ENCODE results near the gene FBXO34.

FBXO34 gene

DNA sequence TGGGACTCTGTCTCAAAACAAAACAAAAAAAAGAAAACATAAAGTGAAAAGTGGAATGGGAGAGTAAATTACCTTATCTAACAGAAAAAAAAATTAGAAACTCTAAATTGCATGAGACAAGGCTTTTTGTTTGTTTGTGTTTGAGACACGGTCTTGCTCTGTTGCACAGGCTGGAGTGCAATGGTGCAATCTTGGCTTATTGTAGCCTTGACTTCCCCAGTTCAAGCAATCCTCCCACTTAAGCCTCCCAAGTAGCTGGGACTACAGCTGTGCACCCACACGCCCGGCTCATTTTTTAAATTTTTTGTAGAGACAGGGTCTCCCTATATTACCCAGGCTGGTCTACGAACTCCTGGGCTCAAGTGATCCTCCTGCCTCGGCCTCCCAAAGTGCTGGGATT lies 17.9 kb upstream of the FBXO34 start:
- no peaks in the 10 kb centered on the region for H3K36me3 Mint-ChIP-seq
- ATAC-seq (no peak), DNase-seq (ENCODE audit: low spot score in 2 of 2) (no peak)
- H3K9me3 Mint-ChIP-seq = no peaks in the 10 kb centered on the region
- no peak overlapping the region for H3K4me3 Mint-ChIP-seq
- no peak overlapping the region for H3K27ac Mint-ChIP-seq
- H3K4me1 Mint-ChIP-seq = no peaks in the 10 kb centered on the region

DNA sequence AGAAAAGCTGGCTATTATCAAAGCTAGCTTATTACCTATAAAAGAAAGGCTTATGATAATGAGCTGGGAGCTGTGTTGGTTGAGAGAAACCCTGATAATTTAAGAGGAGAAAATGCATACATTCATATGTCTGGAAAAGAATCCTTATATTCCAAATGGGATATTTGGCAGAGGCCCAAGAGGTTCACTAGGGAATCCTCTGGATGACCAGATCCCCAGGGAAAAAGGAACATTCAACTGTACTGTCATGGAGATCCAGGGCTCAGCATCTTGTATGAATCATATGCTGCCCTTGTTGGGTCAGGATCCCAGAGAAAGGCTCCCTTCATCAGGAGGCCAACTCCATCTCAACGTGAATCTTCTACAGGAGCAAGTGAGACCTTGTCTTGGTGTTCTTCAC lies 16.6 kb upstream of the FBXO34 start:
- no peaks in the 10 kb centered on the region for H3K36me3 Mint-ChIP-seq
- no peak overlapping the region for H3K27ac Mint-ChIP-seq
- no peaks in the 10 kb centered on the region for H3K9me3 Mint-ChIP-seq
- no peak overlapping the region for H3K4me3 Mint-ChIP-seq
- no peak for DNase-seq (ENCODE audit: low spot score in 2 of 2)
- no peaks in the 10 kb centered on the region for H3K4me1 Mint-ChIP-seq
- no peak for ATAC-seq

DNA sequence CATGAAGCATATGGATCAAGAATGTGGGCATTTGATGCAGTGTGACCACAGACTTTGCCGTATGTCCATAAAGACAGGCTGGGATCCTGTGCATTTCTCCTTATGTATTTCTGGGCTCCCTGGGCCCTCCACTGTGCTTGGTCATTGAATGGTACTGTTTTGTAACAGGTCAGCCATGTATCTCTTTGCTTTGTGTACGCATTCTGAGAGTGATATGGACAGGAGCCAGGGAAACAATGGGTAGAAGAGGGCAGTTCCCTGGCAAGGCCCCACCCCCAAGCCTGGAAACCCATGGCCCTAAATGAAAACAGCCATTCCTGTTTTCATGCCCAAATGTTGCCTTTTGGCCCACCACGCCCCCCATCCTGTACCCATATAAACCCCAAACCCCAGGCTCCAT lies 15.2 kb upstream of the FBXO34 start:
- no peak overlapping the region for H3K27ac Mint-ChIP-seq
- ATAC-seq = no peak
- no peaks in the 10 kb centered on the region for H3K9me3 Mint-ChIP-seq
- no peaks in the 10 kb centered on the region for H3K4me1 Mint-ChIP-seq
- no peak for DNase-seq (ENCODE audit: low spot score in 2 of 2)
- H3K4me3 Mint-ChIP-seq = no peak overlapping the region
- no peaks in the 10 kb centered on the region for H3K36me3 Mint-ChIP-seq

DNA sequence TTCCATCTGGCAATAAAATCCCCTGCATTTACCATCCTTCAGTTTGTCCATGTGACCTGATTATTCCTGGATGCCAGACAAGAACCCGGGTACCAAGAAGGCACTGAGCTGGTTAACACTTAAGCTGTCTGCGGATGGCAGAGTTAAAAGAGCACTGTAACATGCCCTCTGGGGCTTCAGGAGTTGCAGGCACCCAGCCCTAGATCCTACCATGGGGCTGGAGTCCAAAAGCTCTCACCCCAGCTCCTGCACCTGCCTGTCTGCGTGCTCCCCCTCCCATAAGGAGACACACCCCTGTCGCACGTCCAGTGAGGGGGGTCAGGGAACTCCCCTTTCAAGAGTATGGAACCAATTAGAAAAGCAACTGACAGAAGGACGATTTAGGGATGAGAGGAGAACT lies 14.6 kb upstream of the FBXO34 start:
- no peak for ATAC-seq
- Mint-ChIP-seq H3K9me3 (no peaks in the 10 kb centered on the region), H3K4me1 (no peaks in the 10 kb centered on the region), H3K27ac (no peak overlapping the region), H3K36me3 (no peaks in the 10 kb centered on the region), H3K4me3 (no peak overlapping the region)
- DNase-seq (ENCODE audit: low spot score in 2 of 2) = no peak

DNA sequence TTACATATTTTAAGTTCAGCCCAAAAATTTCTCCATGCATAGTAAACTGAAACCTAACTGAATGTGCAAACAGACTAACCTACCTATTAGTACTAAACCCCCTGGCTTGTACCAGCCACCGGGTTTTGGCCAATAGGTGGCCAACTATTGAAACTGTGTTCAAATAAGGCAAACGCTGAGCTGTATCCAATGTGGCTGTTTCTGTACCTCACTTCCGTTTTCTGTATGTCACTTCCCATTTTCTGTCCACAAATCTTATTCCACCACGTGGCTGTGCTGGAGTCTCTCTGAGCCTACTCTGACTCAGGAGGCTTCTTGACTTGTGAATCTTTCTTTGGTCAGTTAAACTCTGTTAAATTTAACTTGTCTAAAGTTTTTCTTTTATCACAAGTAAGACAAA lies 6.0 kb upstream of the FBXO34 start:
- DNase-seq (ENCODE audit: low spot score in 2 of 2) = no peak
- H3K27ac Mint-ChIP-seq = no peak overlapping the region
- no peak for ATAC-seq
- H3K9me3 Mint-ChIP-seq = no peaks in the 10 kb centered on the region
- H3K4me1 Mint-ChIP-seq = no peaks in the 10 kb centered on the region
- H3K4me3 Mint-ChIP-seq = no peak overlapping the region
- H3K36me3 Mint-ChIP-seq = no peaks in the 10 kb centered on the region

DNA sequence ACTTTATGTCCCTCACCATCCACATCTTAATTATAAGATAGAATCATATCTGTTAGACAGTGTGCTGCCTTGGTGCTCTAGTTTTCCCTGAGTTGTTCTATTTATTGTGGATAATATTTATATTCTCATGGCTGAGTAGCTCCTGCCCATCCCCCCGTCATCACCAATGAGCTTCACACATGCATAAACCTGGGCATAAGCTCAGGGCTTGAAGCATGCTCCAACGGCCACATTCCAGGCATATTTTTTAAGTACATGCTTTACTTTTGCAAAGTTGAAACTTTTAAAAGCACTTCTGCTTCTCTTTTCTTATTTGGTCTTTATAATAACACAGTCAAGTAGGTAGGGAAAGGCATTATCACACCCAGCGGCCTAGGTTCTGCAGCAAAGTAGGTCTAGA lies 3.4 kb upstream of the FBXO34 start:
- ATAC-seq = no peak
- Mint-ChIP-seq H3K9me3 (no peaks in the 10 kb centered on the region), H3K4me1 (peaks cover 10% of the 10 kb centered on the region), H3K36me3 (peaks cover 7% of the 10 kb centered on the region), H3K27ac (no peak overlapping the region), H3K4me3 (no peak overlapping the region)
- no peak for DNase-seq (ENCODE audit: low spot score in 2 of 2)

DNA sequence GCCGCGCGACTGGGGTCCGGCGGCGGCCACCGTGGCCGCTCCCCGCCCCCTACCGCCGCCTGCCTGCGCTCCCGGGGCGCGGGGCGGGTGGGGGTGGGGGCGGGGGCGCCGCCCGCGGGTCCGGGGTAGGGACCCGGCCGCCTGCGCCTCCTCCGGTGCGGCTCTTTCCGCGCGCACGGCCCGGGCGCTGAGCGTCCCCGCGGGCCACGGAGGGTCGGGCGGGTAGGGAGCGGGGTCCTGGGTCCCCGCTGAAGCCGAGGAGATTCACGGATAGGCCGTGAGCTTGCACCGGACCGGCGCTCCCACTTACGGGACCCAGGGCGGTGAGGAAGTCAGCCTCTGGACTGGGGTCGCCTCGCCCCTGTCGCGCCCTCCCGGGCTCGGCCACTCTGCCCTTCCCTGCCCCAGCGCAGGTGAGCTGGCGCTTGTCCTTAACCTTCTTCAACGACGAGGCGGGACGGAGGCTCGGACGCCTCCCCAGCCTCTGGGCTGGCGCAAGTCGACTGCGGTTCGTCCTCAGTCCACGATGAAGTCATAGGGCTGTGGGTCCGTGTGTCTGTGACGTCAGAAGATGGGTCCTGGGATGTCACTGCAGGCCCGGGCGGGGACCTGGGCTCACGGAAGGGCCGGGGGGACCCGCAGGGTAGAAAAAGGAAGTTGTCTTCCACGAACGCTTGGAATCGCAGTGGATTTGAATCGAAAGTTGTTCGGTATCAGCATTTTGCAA lies 514 bp downstream of the FBXO34 start:
- peak; percentile 34 to 82 for DNase-seq (ENCODE audit: low spot score in 2 of 2)
- H3K36me3 Mint-ChIP-seq = peaks cover 7% of the 10 kb centered on the region
- H3K9me3 Mint-ChIP-seq = no peaks in the 10 kb centered on the region
- peak overlapping the region; percentile 81 for H3K4me3 Mint-ChIP-seq
- peak; percentile 58 for ATAC-seq
- H3K4me1 Mint-ChIP-seq = peaks cover 41% of the 10 kb centered on the region
- peak overlapping the region; percentile 87 for H3K27ac Mint-ChIP-seq

DNA sequence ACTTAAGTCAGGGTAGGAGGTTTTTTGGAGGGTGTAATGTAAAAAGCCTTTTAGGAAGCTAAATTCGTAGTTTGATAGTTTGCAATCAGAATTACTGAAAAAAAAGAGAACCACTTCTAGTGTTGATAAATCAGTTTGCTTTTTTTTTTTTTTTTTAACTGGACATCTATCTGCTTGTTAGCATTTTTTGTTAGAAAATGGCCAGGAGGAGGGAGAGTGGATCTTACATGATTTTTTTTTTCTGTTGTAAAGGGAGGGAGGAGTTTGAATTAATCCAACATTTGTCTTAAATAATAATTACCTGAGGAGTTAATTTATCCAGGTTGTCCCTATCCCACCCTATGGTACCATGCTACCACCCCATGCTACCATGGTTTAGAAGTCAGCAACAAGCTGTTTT lies 1.2 kb downstream of the FBXO34 start:
- Mint-ChIP-seq H3K9me3 (no peaks in the 10 kb centered on the region), H3K4me3 (peak overlapping the region; percentile 81), H3K27ac (peak overlapping the region; percentile 85), H3K36me3 (peaks cover 7% of the 10 kb centered on the region), H3K4me1 (peaks cover 48% of the 10 kb centered on the region)
- no peak for DNase-seq (ENCODE audit: low spot score in 2 of 2)
- ATAC-seq = no peak

DNA sequence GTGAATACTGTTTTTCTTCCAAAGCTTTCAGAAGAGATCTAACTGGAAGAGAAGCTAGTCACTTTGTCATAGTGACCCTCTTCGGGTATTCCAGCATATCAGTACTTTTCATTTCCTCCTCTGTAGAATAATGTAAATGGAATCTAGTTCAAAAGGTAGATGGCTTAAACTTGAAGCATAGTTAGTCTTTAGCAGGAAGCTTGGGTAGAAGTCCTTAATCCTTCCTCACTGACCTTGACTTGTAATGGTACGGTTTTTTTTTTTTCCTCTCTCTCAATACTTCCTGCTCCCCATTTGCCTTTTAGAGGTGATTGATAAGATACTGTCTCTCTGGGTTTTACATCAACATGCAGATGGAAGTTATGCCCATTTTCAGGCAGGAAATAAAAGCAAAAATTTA lies 1.7 kb downstream of the FBXO34 start:
- DNase-seq (ENCODE audit: low spot score in 2 of 2) (no peak), ATAC-seq (no peak)
- Mint-ChIP-seq H3K4me1 (peaks cover 53% of the 10 kb centered on the region), H3K36me3 (peaks cover 7% of the 10 kb centered on the region), H3K4me3 (peak overlapping the region; percentile 81), H3K9me3 (no peaks in the 10 kb centered on the region), H3K27ac (no peak overlapping the region)

DNA sequence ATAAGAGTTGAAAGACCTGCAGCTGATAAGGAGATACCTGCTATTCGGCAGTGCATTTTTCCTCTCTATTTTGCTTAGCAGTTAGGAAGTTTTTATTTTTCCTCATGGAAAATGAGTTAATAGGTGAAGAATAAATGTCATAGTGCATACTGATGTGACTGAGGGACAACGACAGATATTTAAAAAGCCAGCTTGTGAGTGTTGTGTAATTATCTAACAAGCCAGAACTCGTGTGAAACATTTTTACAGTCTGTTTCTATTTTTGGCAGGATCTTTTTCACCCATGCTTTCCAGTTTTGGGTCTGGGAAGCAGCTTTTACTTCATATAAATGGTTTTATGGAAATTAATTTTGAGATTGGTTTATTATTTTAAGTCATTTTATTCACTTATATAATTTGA lies 2.9 kb downstream of the FBXO34 start:
- Mint-ChIP-seq H3K27ac (no peak overlapping the region), H3K36me3 (peaks cover 11% of the 10 kb centered on the region), H3K9me3 (no peaks in the 10 kb centered on the region), H3K4me3 (no peak overlapping the region), H3K4me1 (peaks cover 57% of the 10 kb centered on the region)
- DNase-seq (ENCODE audit: low spot score in 2 of 2) (no peak), ATAC-seq (no peak)

DNA sequence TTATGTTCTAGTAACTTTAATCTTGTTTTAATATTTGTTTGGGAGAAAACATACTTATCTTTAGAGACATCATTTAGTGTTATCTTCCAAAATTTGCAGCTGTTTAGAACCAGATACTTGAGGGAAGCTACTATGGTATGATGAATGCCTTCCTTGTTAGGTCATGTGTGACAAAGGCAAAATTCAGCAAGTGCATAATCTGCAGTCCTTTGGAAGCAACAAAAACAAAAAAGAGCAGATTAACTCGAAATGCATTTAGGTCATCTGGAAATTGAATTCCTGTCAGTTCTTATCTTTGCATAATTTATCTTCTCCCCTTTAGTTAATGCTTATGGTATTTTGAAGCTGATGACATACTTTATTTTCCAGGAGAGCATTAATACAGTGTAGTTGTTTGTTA lies 3.5 kb downstream of the FBXO34 start:
- ATAC-seq (no peak), DNase-seq (ENCODE audit: low spot score in 2 of 2) (no peak)
- Mint-ChIP-seq H3K36me3 (peaks cover 13% of the 10 kb centered on the region), H3K9me3 (no peaks in the 10 kb centered on the region), H3K4me3 (no peak overlapping the region), H3K27ac (no peak overlapping the region), H3K4me1 (peaks cover 62% of the 10 kb centered on the region)

DNA sequence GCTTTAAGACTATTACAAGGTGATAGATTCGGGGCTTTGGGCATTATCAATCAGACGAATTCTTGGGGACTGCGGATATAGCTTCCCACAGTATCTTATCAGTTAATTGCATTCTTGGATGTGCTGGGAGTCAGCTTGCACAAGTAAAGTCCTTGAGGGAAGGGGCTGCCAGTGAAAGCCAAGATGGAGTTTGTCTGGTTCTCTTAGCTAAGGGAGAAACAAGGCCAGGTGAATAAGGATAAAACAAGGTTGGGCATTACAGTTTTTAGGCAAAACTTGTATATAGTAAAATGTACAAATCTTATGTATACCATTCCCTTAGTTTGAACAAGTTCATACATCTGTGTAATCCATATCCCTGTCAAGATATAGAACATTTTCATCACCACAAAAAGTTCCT lies 5.5 kb downstream of the FBXO34 start:
- no peak for ATAC-seq
- H3K4me3 Mint-ChIP-seq = no peak overlapping the region
- peaks cover 7% of the 10 kb centered on the region for H3K36me3 Mint-ChIP-seq
- no peak for DNase-seq (ENCODE audit: low spot score in 2 of 2)
- H3K27ac Mint-ChIP-seq = no peak overlapping the region
- no peaks in the 10 kb centered on the region for H3K9me3 Mint-ChIP-seq
- peaks cover 65% of the 10 kb centered on the region for H3K4me1 Mint-ChIP-seq

DNA sequence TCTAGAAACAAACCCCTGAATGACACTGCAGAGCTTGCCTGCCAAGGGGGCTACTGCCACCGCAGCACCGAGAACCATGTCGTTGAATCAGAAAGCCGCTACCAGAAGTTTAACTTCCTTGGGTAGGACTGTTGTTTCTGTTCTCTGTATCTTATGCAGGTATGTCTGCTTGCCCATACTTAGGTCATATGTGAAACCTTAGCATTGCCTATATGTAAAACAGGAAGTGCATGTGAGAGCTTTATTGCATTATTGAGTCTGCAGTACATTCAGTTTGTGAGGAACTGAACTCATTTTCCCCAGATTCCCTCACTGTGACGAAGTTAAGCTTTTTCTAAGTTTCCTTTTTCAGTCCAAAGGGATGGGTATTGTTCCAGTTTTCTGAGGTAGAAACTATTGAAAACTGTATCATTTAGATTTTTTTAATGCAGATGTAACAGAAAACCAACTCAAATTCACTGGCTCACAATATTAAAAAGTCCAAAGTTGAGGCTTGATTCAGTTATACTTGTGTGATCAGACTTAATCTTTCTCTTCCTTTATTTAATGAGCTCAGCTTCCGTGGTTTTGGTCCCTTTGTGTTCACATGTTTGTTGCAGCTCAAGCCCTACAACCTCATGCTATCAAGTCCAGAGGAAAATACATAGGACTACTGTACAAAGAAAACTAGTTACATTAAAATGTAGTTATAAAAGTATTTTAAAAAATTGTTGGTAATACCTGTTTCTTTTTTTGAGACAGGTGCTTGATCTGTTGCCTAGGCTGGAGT lies 6.9 kb downstream of the FBXO34 start:
- no peak overlapping the region for H3K27ac Mint-ChIP-seq
- no peak overlapping the region for H3K4me3 Mint-ChIP-seq
- DNase-seq (ENCODE audit: low spot score in 2 of 2) (no peak), ATAC-seq (peak; percentile 67)
- H3K36me3 Mint-ChIP-seq = peaks cover 12% of the 10 kb centered on the region
- H3K9me3 Mint-ChIP-seq = no peaks in the 10 kb centered on the region
- H3K4me1 Mint-ChIP-seq = peaks cover 63% of the 10 kb centered on the region

DNA sequence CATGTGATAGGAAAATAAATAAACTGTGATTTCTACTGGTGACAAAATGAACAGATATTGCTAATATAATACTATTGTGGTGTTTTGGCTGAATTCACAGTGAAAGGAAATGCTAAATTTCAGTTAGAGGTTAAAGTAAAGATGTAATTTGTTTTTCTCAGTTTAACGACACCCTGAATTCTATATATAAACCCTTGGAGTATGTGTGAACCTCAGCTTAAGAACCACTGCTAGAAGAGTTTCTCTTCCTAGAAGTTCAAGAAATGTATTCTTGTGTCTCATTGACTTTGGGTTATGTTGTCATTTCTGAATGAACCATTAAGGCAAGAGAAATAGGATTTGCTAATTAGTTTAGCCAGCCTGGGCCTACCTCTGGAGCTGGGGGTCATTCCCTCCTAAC lies 8.2 kb downstream of the FBXO34 start:
- H3K4me3 Mint-ChIP-seq = no peak overlapping the region
- peaks cover 12% of the 10 kb centered on the region for H3K36me3 Mint-ChIP-seq
- ATAC-seq = no peak
- peaks cover 53% of the 10 kb centered on the region for H3K4me1 Mint-ChIP-seq
- no peak for DNase-seq (ENCODE audit: low spot score in 2 of 2)
- H3K9me3 Mint-ChIP-seq = no peaks in the 10 kb centered on the region
- peak overlapping the region; percentile 60 for H3K27ac Mint-ChIP-seq

DNA sequence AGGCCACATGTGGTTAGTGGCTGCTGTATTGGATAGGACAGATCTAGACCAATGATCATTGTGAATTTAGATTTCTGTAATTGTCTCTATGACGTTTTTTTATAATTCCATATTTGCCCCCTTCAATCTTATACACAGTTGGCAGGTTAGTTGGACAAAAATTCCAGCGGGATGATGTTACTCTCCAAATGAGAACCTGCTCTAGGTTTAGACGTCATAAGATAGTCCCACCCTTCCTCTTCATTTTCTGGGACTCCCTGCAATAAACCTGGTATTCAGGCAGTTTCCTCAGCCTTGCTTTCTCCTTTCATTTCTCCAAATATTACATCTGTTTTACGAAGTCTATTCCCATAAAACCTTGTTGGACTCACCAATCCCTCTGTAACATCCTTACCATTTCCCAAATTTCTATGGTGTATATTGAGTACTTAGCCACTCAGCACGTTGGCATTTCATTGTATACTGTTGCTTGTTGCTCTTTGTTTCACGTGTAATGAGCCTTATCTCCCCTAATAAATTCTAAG lies 10.2 kb downstream of the FBXO34 start:
- Mint-ChIP-seq H3K9me3 (no peaks in the 10 kb centered on the region), H3K36me3 (peaks cover 25% of the 10 kb centered on the region), H3K4me3 (no peak overlapping the region), H3K4me1 (peaks cover 39% of the 10 kb centered on the region), H3K27ac (no peak overlapping the region)
- ATAC-seq = no peak
- DNase-seq (ENCODE audit: low spot score in 2 of 2) = no peak

DNA sequence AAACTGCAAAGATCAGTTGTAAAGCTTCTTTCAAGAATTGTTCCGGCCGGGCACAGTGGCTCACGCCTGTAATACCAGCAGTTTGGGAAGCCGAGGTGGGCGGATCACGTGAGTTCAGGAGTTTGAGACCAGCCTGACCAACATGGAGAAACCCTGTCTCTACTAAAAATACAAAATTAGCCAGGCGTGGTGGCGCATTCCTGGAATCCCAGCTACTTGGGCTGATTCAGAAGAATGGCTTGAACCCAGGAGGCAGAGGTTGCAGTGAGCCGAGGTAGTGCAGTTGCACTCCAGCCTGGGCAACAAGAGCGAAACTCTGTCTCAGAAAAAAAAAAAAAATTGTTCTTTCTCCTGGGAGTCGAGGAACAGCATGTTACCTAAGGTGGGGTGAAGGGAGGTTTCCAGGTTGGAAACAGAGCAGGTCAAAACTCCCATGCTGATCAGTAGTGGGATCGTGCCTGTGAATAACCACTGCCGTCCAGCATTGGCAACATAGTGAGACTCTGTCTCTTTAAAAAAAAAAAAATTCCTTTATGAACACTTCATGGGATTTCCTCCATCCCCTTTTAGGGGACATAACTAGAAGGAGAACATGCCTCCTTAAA lies 13.9 kb downstream of the FBXO34 start:
- ATAC-seq (no peak), DNase-seq (ENCODE audit: low spot score in 2 of 2) (no peak)
- peaks cover 19% of the 10 kb centered on the region for H3K36me3 Mint-ChIP-seq
- no peak overlapping the region for H3K4me3 Mint-ChIP-seq
- peaks cover 20% of the 10 kb centered on the region for H3K4me1 Mint-ChIP-seq
- no peaks in the 10 kb centered on the region for H3K9me3 Mint-ChIP-seq
- no peak overlapping the region for H3K27ac Mint-ChIP-seq

All from stimulated activated effector memory CD8-positive, alpha-beta T cell treated with anti-CD3 and anti-CD28 coated beads, Interleukin-12 subunit alpha, Interleukin-12 subunit beta, amount 100 ng/mL, for 72 hours (primary cell).